IMR-90 (cell line): ENCODE data around the gene UBA52. TPM values are rescaled to one million over a fixed set of nuclear protein-coding genes. Genes with fewer than 3 reads are reported as not detected.

Source experiments
- ATAC-seq: fragments of 200-7000 bp; cut with Tn5 transposase; 2 replicates; pipeline ENCODE4 v1.9.1; 2020; ENCODE audit warnings: low read depth, mild to moderate bottlenecking, moderate library complexity
- BruUV-seq: library from RNA; stranded (reverse); fragments of 400-500 nt; replicated peaks from 2 replicates; lab custom pipeline; 2021; lab: Mats Ljungman, UMichigan
- CTCF ChIA-PET: fragments of 300-600 bp; formaldehyde crosslinking; extraction: SDS; loops from one replicate; lab custom pipeline; 2021; ENCODE audit warnings: antibody characterized with exemption; lab: Yijun Ruan, JAX
- POLR2A ChIA-PET: fragments of 300-600 bp; sonication (Branson Sonifier 250); formaldehyde crosslinking; loops from one replicate; lab custom pipeline; 2022; ENCODE audit warnings: antibody characterized with exemption; ENCODE audit not compliant: unreplicated experiment; lab: Charles Lee
- DNase-seq: peaks from one replicate; pipeline ENCODE4 v3.0.0; 2013
- H2AFZ ChIP-seq: replicated peaks from 2 replicates; pipeline ENCODE3; 2013; ENCODE audit warnings: low read length, mild to moderate bottlenecking; ENCODE audit not compliant: poor library complexity
- H2AK5ac ChIP-seq: 2 replicates; pipeline ENCODE4 v1.6.1; 2013; ENCODE audit warnings: low read depth, low read length, inconsistent platforms
- H2AK9ac ChIP-seq: replicated peaks from 2 replicates; pipeline ENCODE3; 2013; ENCODE audit warnings: mild to moderate bottlenecking, low read depth, low read length, moderate library complexity; ENCODE audit not compliant: poor library complexity
- H2BK120ac ChIP-seq: 2 replicates; pipeline ENCODE4 v1.6.1; 2013; ENCODE audit warnings: low read depth, low read length, inconsistent platforms
- H2BK15ac ChIP-seq: 3 replicates; pipeline ENCODE4 v1.6.1; 2013; ENCODE audit warnings: low read depth, low read length, inconsistent platforms
- H2BK20ac ChIP-seq: 2 replicates; pipeline ENCODE4 v1.6.1; 2013; ENCODE audit warnings: low read depth, mild to moderate bottlenecking, inconsistent platforms, low read length, moderate library complexity
- H2BK5ac ChIP-seq: 2 replicates; pipeline ENCODE4 v1.6.1; 2013; ENCODE audit warnings: mild to moderate bottlenecking, low read depth, low read length, inconsistent platforms; ENCODE audit not compliant: poor library complexity, severe bottlenecking
- H3K14ac ChIP-seq: replicated peaks from 2 replicates; pipeline ENCODE4 v1.6.1; 2013; ENCODE audit warnings: low read depth, low read length, inconsistent platforms
- H3K18ac ChIP-seq: 2 replicates; pipeline ENCODE4 v1.6.1; 2013; ENCODE audit warnings: low read depth, low read length, control low read depth
- H3K23ac ChIP-seq: 2 replicates; pipeline ENCODE4 v1.6.1; 2013; ENCODE audit warnings: low read depth, low read length, inconsistent platforms
- H3K27ac ChIP-seq: 2 replicates; pipeline ENCODE4 v1.5.1; 2013; ENCODE audit warnings: mild to moderate bottlenecking, control low read depth, low read length; ENCODE audit not compliant: insufficient read depth
- H3K27me3 ChIP-seq: 2 replicates; pipeline ENCODE4 v1.6.1; 2013; ENCODE audit warnings: low read length; ENCODE audit not compliant: control insufficient read depth, insufficient read depth
- H3K36me3 ChIP-seq: 2 replicates; pipeline ENCODE4 v1.6.1; 2013; ENCODE audit warnings: low read length, mixed read lengths; ENCODE audit not compliant: control insufficient read depth, insufficient read depth
- H3K4ac ChIP-seq: 2 replicates; pipeline ENCODE4 v1.6.1; 2013; ENCODE audit warnings: low read depth, low read length, inconsistent platforms
- H3K4me1 ChIP-seq: 2 replicates; pipeline ENCODE4 v1.6.1; 2013; ENCODE audit warnings: low read length, mixed read lengths; ENCODE audit not compliant: control insufficient read depth, insufficient read depth
- H3K4me2 ChIP-seq: 2 replicates; pipeline ENCODE4 v1.6.1; 2013; ENCODE audit warnings: low read depth, mild to moderate bottlenecking, control low read depth, low read length, moderate library complexity
- H3K4me3 ChIP-seq: 2 replicates; pipeline ENCODE4 v1.5.1; 2013; ENCODE audit warnings: low read depth, mild to moderate bottlenecking, control low read depth, low read length, moderate library complexity; ENCODE audit not compliant: insufficient read depth
- H3K56ac ChIP-seq: 2 replicates; pipeline ENCODE4 v1.6.1; 2013; ENCODE audit warnings: low read length, inconsistent platforms; ENCODE audit not compliant: insufficient read depth; ENCODE audit errors: extremely low read depth
- H3K79me1 ChIP-seq, 2 experiments: 2 replicates each; pipeline ENCODE4 v1.6.1; 2013; ENCODE audit warnings: low read length in 2 of 2, inconsistent platforms in 1 of 2, low read depth in 1 of 2
- H3K9ac ChIP-seq: 2 replicates; pipeline ENCODE4 v1.6.1; 2013; ENCODE audit warnings: low read depth, low read length, control low read depth
- H3K9me1 ChIP-seq: 2 replicates; pipeline ENCODE4 v1.6.1; 2013; ENCODE audit warnings: low read length, inconsistent platforms; ENCODE audit not compliant: insufficient read depth
- H3K9me3 ChIP-seq: 2 replicates; pipeline ENCODE4 v1.6.1; 2013; ENCODE audit warnings: low read length; ENCODE audit not compliant: control insufficient read depth, insufficient read depth
- H4K20me1 ChIP-seq: 2 replicates; pipeline ENCODE4 v1.6.1; 2013; ENCODE audit warnings: low read length, inconsistent platforms; ENCODE audit not compliant: insufficient read depth
- H4K5ac ChIP-seq: 2 replicates; pipeline ENCODE4 v1.6.1; 2013; ENCODE audit warnings: mild to moderate bottlenecking, low read depth, low read length, control low read depth
- H4K8ac ChIP-seq, 2 experiments: 2 replicates each; pipeline ENCODE4 v1.6.1; 2013; ENCODE audit warnings: low read depth in 2 of 2, low read length in 2 of 2, control low read depth in 1 of 2, inconsistent platforms in 1 of 2
- H4K91ac ChIP-seq: 2 replicates; pipeline ENCODE4 v1.6.1; 2013; ENCODE audit warnings: low read depth, low read length, inconsistent platforms; ENCODE audit not compliant: insufficient read depth
- BHLHE40 ChIP-seq: fragments of 150-350 bp; IDR thresholded peaks from 2 replicates; pipeline ENCODE4 v1.6.1; 2016; ENCODE audit warnings: mild to moderate bottlenecking, low read depth, low read length
- CHD1 ChIP-seq: IDR thresholded peaks from 2 replicates; pipeline ENCODE4 v1.6.1; 2012; ENCODE audit warnings: low read depth, low read length, improper control_type of control experiment
- FOS ChIP-seq: fragments of 150-350 bp; IDR thresholded peaks from 2 replicates; pipeline ENCODE4 v1.6.1; 2016; ENCODE audit warnings: low read depth, low read length
- MAFK ChIP-seq: IDR thresholded peaks from 2 replicates; pipeline ENCODE4 v1.6.1; 2012; ENCODE audit warnings: low read depth, low read length, improper control_type of control experiment
- MAZ ChIP-seq: IDR thresholded peaks from 2 replicates; pipeline ENCODE4 v1.6.1; 2012; ENCODE audit warnings: low read depth, mild to moderate bottlenecking, low read length, improper control_type of control experiment, moderate library complexity, borderline replicate concordance
- MXI1 ChIP-seq: IDR thresholded peaks from 2 replicates; pipeline ENCODE4 v1.6.1; 2012; ENCODE audit warnings: low read depth, mild to moderate bottlenecking, low read length, moderate library complexity, borderline replicate concordance
- NFE2L2 ChIP-seq: fragments of 150-350 bp; IDR thresholded peaks from 2 replicates; pipeline ENCODE4 v1.6.1; 2016; ENCODE audit warnings: low read depth, mild to moderate bottlenecking, low read length
- POLR2A ChIP-seq: IDR thresholded peaks from 2 replicates; pipeline ENCODE4 v1.6.1; 2012; ENCODE audit warnings: mild to moderate bottlenecking, low read depth, low read length
- RAD21 ChIP-seq: IDR thresholded peaks from 2 replicates; pipeline ENCODE4 v1.6.1; 2012; ENCODE audit warnings: low read length, improper control_type of control experiment
- RCOR1 ChIP-seq: IDR thresholded peaks from 2 replicates; pipeline ENCODE4 v1.6.1; 2012; ENCODE audit warnings: mild to moderate bottlenecking, low read length, improper control_type of control experiment; ENCODE audit not compliant: insufficient replicate concordance
- RFX5 ChIP-seq: IDR thresholded peaks from 2 replicates; pipeline ENCODE4 v1.8.0; 2012; ENCODE audit warnings: low read depth, mild to moderate bottlenecking, low read length, moderate library complexity
- SMC3 ChIP-seq: fragments of 150-350 bp; IDR thresholded peaks from 2 replicates; pipeline ENCODE4 v1.6.1; 2016; ENCODE audit warnings: low read depth, mild to moderate bottlenecking, antibody characterized with exemption, low read length, moderate library complexity
- WGBS, 2 experiments: methylation state at CpG; one replicate each; pipeline versions ENCODE4 v1.1.5 to v1.1.7; 2013; ENCODE audit warnings: missing lambda C conversion rate in 2 of 2; ENCODE audit not compliant: insufficient read length in 1 of 2; ENCODE audit errors: extremely low coverage in 2 of 2; 5-methylcytosine and 5-hydroxymethylcytosine counted together
- dilution Hi-C: fragments of 300-500 bp; cut with HindIII; formaldehyde crosslinking; loops from one replicate; pipeline ENCODE4 v1.14.3; 2018; ENCODE audit warnings: low sequenced_read_pairs; ENCODE audit not compliant: unreplicated experiment
- in situ Hi-C: fragments of 300-500 bp; cut with MboI; formaldehyde crosslinking; loops from 3 replicates; pipeline ENCODE4 v1.14.3; 2019; ENCODE audit warnings: low sequenced_read_pairs, inconsistent platforms, mixed read lengths
- intact Hi-C: fragments of 100-400 bp; cut with micrococcal nuclease; formaldehyde crosslinking; loops from 2 replicates; pipeline ENCODE4 v1.10.0; 2022
- polyA plus RNA-seq, 3 experiments: library from polyadenylated mRNA; depleted of rRNA; stranded (reverse); fragments of >200 nt; gene quantifications; 2 replicates each; pipeline ENCODE4 v1.2.3, GENCODE V29; 2012; ENCODE audit warnings: low replicate concordance in 1 of 3
- total RNA-seq: library from RNA; depleted of rRNA; stranded (reverse); fragments of >200 nt; gene quantifications from 2 replicates; pipeline ENCODE4 v1.2.3, GENCODE V29; 2012
- TF ChIP-seq, protein P1 (sequence below): conservative IDR thresholded peaks from 2 replicates; pipeline ENCODE4 v1.5.1; 2012; ENCODE audit warnings: mild to moderate bottlenecking, low read depth, low read length, improper control_type of control experiment
- TF ChIP-seq, protein P2 (sequence below): fragments of 150-350 bp; IDR thresholded peaks from 2 replicates; pipeline ENCODE4 v1.6.1; 2017; ENCODE audit warnings: mild to moderate bottlenecking, antibody characterized with exemption, low read length, low read depth
- TF ChIP-seq, protein P3 (sequence below): fragments of 150-350 bp; IDR thresholded peaks from 2 replicates; pipeline ENCODE4 v1.6.1; 2016; ENCODE audit warnings: low read depth, mild to moderate bottlenecking, low read length, moderate library complexity, borderline replicate concordance

UBA52 gene
- total and polyA plus RNA-seq, 2 of the 4 experiments (the other 2 are of a cell fraction) = 1,030 to 3,008 TPM

DNA sequence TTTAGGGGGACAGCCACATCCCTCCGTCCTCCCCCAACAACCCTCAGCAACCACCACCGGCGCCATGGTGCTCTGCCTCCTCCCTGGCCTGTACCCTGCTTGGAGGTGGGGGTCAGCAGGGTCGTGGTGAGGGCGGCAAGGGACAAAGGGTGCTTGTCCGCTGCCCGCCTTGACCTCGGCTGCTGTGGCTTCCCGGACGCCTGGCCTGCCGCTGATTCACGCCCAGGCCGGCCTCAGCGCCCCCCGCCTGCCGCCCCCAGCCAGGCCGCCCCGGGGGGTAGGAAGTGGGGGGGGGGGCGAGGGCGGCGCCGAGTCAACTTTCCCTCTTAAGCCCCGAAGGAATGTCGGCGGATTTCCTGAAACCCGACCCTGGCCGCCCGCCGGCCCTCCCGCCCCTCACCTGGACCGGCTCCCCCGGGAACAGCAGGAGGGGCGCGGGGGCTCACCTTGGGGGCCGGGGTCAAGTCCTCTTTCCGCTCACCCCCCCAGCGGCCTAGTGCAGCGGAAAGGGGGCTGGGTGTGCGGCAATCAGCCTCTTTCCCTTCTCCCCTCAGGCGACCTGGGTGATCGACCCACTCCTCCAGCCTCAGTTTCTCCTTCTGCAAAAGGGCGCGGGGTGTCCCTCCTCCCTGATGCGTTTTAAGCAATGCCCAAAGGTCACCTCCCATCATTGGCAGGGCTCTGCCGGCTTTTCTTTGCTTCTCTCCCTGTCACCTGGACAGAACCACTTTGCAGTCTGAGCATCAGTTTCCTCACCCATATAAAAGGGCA, 39.1 kb downstream of the UBA52 start:
- H2BK20ac ChIP-seq = no peak overlapping the region
- intact Hi-C loops (no loop called here), dilution Hi-C loops (no loop called here), in situ Hi-C loops (no loop called here)
- peaks cover 74% of the 10 kb centered on the region for H3K27me3 ChIP-seq
- ATAC-seq (no peak), DNase-seq (no peak)
- no peak overlapping the region for H4K5ac ChIP-seq
- no peak overlapping the region for H3K27ac ChIP-seq
- H3K36me3 ChIP-seq = no peaks in the 10 kb centered on the region
- no peak overlapping the region for H3K4ac ChIP-seq
- peaks cover 11% of the 10 kb centered on the region; the same call in 1 of the 2 replicates for H3K4me1 ChIP-seq
- no peak overlapping the region for H3K4me2 ChIP-seq
- no peak overlapping the region for H3K4me3 ChIP-seq
- ChIA-PET CTCF (no interaction called here), POLR2A (no interaction called here)
- WGBS, 2 experiments = 8% methylated on average over 9 of the region's 45 CpGs; no CpG with 5 or more reads in 1 of the 2 experiments
- no peak overlapping the region for H3K9ac ChIP-seq
- H2BK15ac ChIP-seq = no peak overlapping the region
- no peak overlapping the region for H2BK120ac ChIP-seq
- H4K8ac ChIP-seq = no peak overlapping the region
- BruUV-seq = no TSS peak
- H2AFZ ChIP-seq = no peak overlapping the region
- no peak overlapping the region for H3K18ac ChIP-seq
- no peaks in the 10 kb centered on the region for H3K9me3 ChIP-seq
- H2AK5ac ChIP-seq = no peak overlapping the region
- H3K14ac ChIP-seq = no peak overlapping the region
- peaks cover 4% of the 10 kb centered on the region; the same call in 1 of the 2 replicates for H4K20me1 ChIP-seq
- H2AK9ac ChIP-seq = peak overlapping the region; percentile 81
- H3K79me1 ChIP-seq = no peaks in the 10 kb centered on the region
- no peak overlapping the region for H4K91ac ChIP-seq
- H2BK5ac ChIP-seq = no peak overlapping the region
- H3K23ac ChIP-seq = no peak overlapping the region; the same call in 1 of the 2 replicates
- no peaks in the 10 kb centered on the region for H3K9me1 ChIP-seq
- H3K56ac ChIP-seq = no peak overlapping the region
- no peak for TF ChIP-seq MAZ
- no peak for TF ChIP-seq MAFK
- no peak for TF ChIP-seq RFX5
- no peak for TF ChIP-seq MXI1
- TF ChIP-seq, protein P1, sequence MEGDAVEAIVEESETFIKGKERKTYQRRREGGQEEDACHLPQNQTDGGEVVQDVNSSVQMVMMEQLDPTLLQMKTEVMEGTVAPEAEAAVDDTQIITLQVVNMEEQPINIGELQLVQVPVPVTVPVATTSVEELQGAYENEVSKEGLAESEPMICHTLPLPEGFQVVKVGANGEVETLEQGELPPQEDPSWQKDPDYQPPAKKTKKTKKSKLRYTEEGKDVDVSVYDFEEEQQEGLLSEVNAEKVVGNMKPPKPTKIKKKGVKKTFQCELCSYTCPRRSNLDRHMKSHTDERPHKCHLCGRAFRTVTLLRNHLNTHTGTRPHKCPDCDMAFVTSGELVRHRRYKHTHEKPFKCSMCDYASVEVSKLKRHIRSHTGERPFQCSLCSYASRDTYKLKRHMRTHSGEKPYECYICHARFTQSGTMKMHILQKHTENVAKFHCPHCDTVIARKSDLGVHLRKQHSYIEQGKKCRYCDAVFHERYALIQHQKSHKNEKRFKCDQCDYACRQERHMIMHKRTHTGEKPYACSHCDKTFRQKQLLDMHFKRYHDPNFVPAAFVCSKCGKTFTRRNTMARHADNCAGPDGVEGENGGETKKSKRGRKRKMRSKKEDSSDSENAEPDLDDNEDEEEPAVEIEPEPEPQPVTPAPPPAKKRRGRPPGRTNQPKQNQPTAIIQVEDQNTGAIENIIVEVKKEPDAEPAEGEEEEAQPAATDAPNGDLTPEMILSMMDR = no peak
- no peak for TF ChIP-seq BHLHE40
- TF ChIP-seq, protein P2, sequence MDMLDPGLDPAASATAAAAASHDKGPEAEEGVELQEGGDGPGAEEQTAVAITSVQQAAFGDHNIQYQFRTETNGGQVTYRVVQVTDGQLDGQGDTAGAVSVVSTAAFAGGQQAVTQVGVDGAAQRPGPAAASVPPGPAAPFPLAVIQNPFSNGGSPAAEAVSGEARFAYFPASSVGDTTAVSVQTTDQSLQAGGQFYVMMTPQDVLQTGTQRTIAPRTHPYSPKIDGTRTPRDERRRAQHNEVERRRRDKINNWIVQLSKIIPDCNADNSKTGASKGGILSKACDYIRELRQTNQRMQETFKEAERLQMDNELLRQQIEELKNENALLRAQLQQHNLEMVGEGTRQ = no peak
- TF ChIP-seq SMC3 = no peak
- no peak for TF ChIP-seq POLR2A
- TF ChIP-seq, protein P3, sequence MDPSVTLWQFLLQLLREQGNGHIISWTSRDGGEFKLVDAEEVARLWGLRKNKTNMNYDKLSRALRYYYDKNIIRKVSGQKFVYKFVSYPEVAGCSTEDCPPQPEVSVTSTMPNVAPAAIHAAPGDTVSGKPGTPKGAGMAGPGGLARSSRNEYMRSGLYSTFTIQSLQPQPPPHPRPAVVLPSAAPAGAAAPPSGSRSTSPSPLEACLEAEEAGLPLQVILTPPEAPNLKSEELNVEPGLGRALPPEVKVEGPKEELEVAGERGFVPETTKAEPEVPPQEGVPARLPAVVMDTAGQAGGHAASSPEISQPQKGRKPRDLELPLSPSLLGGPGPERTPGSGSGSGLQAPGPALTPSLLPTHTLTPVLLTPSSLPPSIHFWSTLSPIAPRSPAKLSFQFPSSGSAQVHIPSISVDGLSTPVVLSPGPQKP = no peak
- TF ChIP-seq NFE2L2 = no peak
- no peak for TF ChIP-seq RAD21
- TF ChIP-seq RCOR1 = no peak
- no peak for TF ChIP-seq FOS
- no peak for TF ChIP-seq CHD1
